ENCODE results near the gene ANKRD63. TPM values are rescaled to one million over a fixed set of nuclear protein-coding genes. Genes with fewer than 3 reads are reported as not detected.
A peak's percentile ranks its signal among the peaks of the same experiment; 100 is the strongest.

Gene ANKRD63
- total RNA-seq, 1 donor from 2014 or later: not detected

GRCh38 chr15:40274350-40275274, 8.3 kb downstream of the ANKRD63 start:
- H3K4me3 ChIP-seq (ENCODE audit: low read depth, low read length): no peak overlapping the region
- DNase-seq (ENCODE audit: low read depth): no peak
- peaks cover 28% of the 10 kb centered on the region for H3K27me3 ChIP-seq (ENCODE audit: control insufficient read depth, insufficient read depth, low read length)
- no peaks in the 10 kb centered on the region for H3K36me3 ChIP-seq (ENCODE audit: control insufficient read depth, insufficient read depth, low read length)
- peak; percentile 100 for TF ChIP-seq CTCF (IDR thresholded peaks at IDR 0.05; ENCODE audit: insufficient read depth, low read length, poor library complexity, severe bottlenecking)

- no peak for TF ChIP-seq CTCF (IDR thresholded peaks at IDR 0.05; ENCODE audit: insufficient read depth, low read length, poor library complexity, severe bottlenecking)
- Histone ChIP-seq H3K4me3 (ENCODE audit: low read depth, low read length) (no peak overlapping the region), H3K27me3 (ENCODE audit: control insufficient read depth, insufficient read depth, low read length) (peaks cover 16% of the 10 kb centered on the region), H3K36me3 (ENCODE audit: control insufficient read depth, insufficient read depth, low read length) (no peaks in the 10 kb centered on the region)
- DNase-seq (ENCODE audit: low read depth): no peak
These were observed 9.4 kb downstream of the ANKRD63 start for GRCh38 chr15:40273428-40273827.

- Histone ChIP-seq H3K27me3 (ENCODE audit: control insufficient read depth, insufficient read depth, low read length) (peaks cover 8% of the 10 kb centered on the region), H3K4me3 (ENCODE audit: low read depth, low read length) (no peak overlapping the region), H3K36me3 (ENCODE audit: control insufficient read depth, insufficient read depth, low read length) (no peaks in the 10 kb centered on the region)
- DNase-seq (ENCODE audit: low read depth): no peak
- TF ChIP-seq CTCF (IDR thresholded peaks at IDR 0.05; ENCODE audit: insufficient read depth, low read length, poor library complexity, severe bottlenecking): peak; percentile 33
These were observed 10.3 kb downstream of the ANKRD63 start for GRCh38 chr15:40272485-40273056.

- no peak overlapping the region for H3K4me3 ChIP-seq (ENCODE audit: low read depth, low read length)
- H3K27me3 ChIP-seq (ENCODE audit: control insufficient read depth, insufficient read depth, low read length): peaks cover 4% of the 10 kb centered on the region
- no peaks in the 10 kb centered on the region for H3K36me3 ChIP-seq (ENCODE audit: control insufficient read depth, insufficient read depth, low read length)
- DNase-seq (ENCODE audit: low read depth): no peak
- TF ChIP-seq CTCF (IDR thresholded peaks at IDR 0.05; ENCODE audit: insufficient read depth, low read length, poor library complexity, severe bottlenecking): no peak
These were observed 11.0 kb downstream of the ANKRD63 start for GRCh38 chr15:40271685-40272484.

- no peak for TF ChIP-seq CTCF (IDR thresholded peaks at IDR 0.05; ENCODE audit: insufficient read depth, low read length, poor library complexity, severe bottlenecking)
- no peaks in the 10 kb centered on the region for H3K36me3 ChIP-seq (ENCODE audit: control insufficient read depth, insufficient read depth, low read length)
- H3K4me3 ChIP-seq (ENCODE audit: low read depth, low read length): no peak overlapping the region
- H3K27me3 ChIP-seq (ENCODE audit: control insufficient read depth, insufficient read depth, low read length): no peaks in the 10 kb centered on the region
- DNase-seq (ENCODE audit: low read depth): no peak
These were observed 12.4 kb downstream of the ANKRD63 start for GRCh38 chr15:40270246-40270995.

Measured in kidney epithelial cell (primary cell).